Activated CD4-positive, CD25-positive, alpha-beta regulatory T cell (primary cell): Measurements from ENCODE around the gene GCM1.

Experiments used
- DNase-seq, 4 experiments: peaks; one replicate each; lab custom pipeline; 2025; lab: John Stamatoyannopoulos, UW

The GCM1 gene

DNA sequence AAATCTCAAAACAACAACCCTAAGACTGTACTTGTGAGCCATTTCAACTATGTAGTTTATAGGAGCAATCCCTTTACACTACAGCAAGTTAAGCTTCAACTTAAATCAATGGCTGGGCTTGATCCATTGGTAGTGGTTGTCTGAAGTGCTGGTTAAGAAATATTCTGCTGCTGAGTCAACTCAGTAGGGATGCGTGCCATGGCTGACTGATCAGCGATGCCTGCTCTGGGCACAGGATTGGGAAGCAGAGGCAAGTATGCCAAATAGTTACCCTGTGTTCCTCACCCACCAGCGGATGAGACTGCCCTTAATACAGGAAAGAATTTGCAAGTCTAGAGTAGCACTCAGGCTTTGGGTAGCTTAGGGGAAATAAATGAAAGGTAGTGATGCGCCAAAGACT lies 41.5 kb downstream of the GCM1 start:
- DNase-seq = no peak

GRCh38 chr6:53104916-53105315 lies 43.7 kb downstream of the GCM1 start:
- no peak for DNase-seq

GRCh38 chr6:53103993-53104675 lies 44.5 kb downstream of the GCM1 start:
- no peak for DNase-seq

DNA sequence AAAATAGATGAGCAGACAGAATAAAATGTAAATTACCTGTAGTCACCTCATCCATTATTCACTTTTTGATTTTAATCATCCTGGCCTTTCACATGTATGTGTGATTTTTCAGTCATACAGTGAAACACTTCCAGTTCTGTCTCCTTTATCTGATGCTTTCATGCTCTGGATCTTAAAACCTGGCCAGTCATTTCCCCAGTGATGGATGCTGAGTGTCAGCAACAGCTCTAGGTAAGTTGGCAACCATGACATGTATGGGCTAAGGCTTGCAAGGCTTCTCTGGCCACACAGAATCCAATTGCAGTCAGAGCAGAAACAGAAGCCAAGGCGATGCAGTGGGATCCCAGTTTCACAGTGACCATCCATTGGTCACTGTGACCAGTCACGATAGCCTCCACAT lies 47.6 kb downstream of the GCM1 start:
- DNase-seq = no peak

- no peak for DNase-seq
These were observed 48.1 kb downstream of the GCM1 start for GRCh38 chr6:53100561-53100960.

GRCh38 chr6:53095716-53096115 lies 52.9 kb downstream of the GCM1 start:
- DNase-seq = no peak

DNA sequence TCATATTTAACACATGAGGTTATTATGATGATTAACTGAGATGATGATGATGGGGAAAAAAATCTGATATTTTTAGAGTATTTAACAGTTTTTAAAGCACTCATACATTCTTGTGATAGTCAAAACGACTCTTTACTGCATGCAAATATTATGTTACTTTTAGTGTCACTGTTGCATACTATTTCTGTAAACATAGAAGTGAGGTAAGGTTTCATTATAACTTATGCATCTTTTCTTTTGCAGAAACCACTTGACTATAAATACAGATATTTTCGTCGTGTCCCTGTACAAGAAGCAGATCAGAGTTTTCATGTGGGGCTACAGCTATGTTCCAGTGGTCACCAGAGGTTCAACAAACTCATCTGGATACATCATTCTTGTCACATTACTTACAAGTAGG lies 53.4 kb downstream of the GCM1 start:
- no peak for DNase-seq

GRCh38 chr6:53090576-53090975 lies 58.1 kb downstream of the GCM1 start:
- DNase-seq = no peak

DNA sequence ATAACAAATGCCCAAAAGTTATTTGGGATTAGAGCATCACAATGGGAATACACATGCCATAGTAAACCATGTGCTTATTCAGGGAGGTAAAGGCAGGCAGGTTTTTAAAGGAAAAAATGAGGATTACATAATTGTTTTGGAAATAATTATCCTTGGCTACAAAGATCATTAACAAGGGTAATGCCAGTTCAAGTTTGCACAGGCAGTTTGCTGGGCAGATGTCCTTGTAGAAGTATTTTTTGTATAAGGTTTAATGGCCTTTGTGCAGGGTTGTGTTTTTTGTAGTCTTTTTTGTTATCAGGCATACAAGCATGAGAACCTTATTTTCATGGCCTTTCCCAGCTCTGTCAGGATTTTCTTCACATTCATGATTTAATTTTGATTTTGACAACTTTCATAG lies 58.7 kb downstream of the GCM1 start:
- DNase-seq = no peak

DNA sequence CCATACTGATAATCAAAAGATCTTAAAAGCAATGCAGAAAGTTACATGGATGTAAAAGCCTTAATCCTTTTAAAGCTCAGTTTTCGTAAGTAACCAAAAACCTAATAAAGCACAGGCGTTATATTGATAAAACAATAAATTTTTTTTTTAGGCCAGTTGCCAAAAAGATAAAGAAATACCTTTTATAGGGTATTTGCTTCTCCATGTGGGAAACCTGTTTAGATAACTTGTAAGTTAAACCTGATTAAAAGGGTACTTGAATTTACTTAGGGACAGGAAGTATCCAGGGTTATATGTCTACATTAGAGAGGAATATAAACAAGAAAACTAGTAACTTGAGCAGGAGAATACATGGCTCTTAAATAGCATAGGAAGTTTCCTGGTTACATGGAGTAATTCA lies 62.3 kb downstream of the GCM1 start:
- DNase-seq = no peak

DNA sequence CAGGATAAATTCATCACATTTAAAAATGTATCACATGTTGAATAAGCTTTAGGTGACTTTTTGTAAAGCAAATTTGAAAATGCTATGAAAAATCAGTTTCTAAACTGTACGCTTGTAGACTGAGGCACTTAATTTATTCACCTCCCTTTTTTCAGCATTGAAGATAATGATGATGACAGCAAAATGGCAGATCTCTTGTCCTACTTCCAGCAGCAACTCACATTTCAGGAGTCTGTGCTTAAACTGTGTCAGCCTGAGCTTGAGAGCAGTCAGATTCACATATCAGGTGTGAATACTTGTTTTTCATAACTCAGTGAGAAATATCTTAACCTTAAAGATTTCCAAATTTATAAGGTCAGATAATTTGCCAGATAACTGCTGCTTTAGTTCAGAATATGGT lies 67.8 kb downstream of the GCM1 start:
- DNase-seq = no peak
